A549 (cell line): ENCODE measurements around the gene PMAIP1. TPM values are rescaled to one million over a fixed set of nuclear protein-coding genes. Genes with fewer than 3 reads are reported as not detected.

Experiments used
- ATAC-seq, 2 experiments: fragments of 200-7000 bp in 1 of 2; fragments of >200 bp in 1 of 2; cut with Nextera tagmentation in 1 of 2; cut with Tn5 transposase in 1 of 2; 3 replicates each; pipeline versions ENCODE4 v1.8.0 to v1.9.1; 2018 to 2020; ENCODE audit warnings: mild to moderate bottlenecking in 1 of 2, moderate library complexity in 1 of 2
- CTCF ChIA-PET: fragments of 300-600 bp; sonication (Branson Sonifier 250); formaldehyde crosslinking; extraction: SDS; loops from one replicate; lab custom pipeline; 2021; ENCODE audit warnings: antibody characterized with exemption, inconsistent platforms; lab: Yijun Ruan, JAX
- POLR2A ChIA-PET: fragments of 350-600 bp; formaldehyde crosslinking; extraction: SDS; loops from one replicate; lab custom pipeline; 2021; ENCODE audit warnings: antibody characterized with exemption, inconsistent platforms; lab: Yijun Ruan, JAX
- DNase-seq, 2 experiments: peaks; one replicate each; pipeline versions ENCODE4 v3.0.0 to v3.0.0-alpha.2; 2011 to 2016; ENCODE audit warnings: low read depth in 1 of 2, low spot score in 1 of 2
- FAIRE-seq: peaks from 2 replicates; lab custom pipeline; 2011; peaks lifted over from hg19 to GRCh38; lab: Jason Lieb, UNC
- H3K27ac ChIP-seq, 2 experiments: fragments of >200 bp; sonication (Bioruptor Twin); formaldehyde crosslinking; 3 replicates each; pipeline ENCODE4 v1.5.1; 2016 to 2017
- H3K4me1 ChIP-seq: fragments of >200 bp; sonication (Bioruptor Twin); formaldehyde crosslinking; 3 replicates; pipeline ENCODE4 v1.6.1; 2016
- H3K4me2 ChIP-seq: fragments of >200 bp; sonication (Bioruptor Twin); formaldehyde crosslinking; 3 replicates; pipeline ENCODE4 v1.6.1; 2016
- H3K4me3 ChIP-seq: fragments of >200 bp; sonication (Bioruptor Twin); formaldehyde crosslinking; 3 replicates; pipeline ENCODE4 v1.5.1; 2016
- H3K9me3 ChIP-seq: fragments of >200 bp; sonication (Bioruptor Twin); formaldehyde crosslinking; 3 replicates; pipeline ENCODE4 v1.6.1; 2016
- ATOH8 ChIP-seq: fragments of 250-450 bp; sonication (Bioruptor Pico); IDR thresholded peaks from 2 replicates; pipeline ENCODE4 v1.5.0; 2020; ENCODE audit warnings: low read depth, mild to moderate bottlenecking, moderate library complexity
- BCL3 ChIP-seq: fragments of >200 bp; sonication (Bioruptor Twin); formaldehyde crosslinking; IDR thresholded peaks from 3 replicates; pipeline ENCODE4 v1.6.1; 2016
- CEBPB ChIP-seq, 2 experiments: fragments of >200 bp in 1 of 2; sonication (Bioruptor Twin) in 1 of 2; formaldehyde crosslinking in 1 of 2; IDR thresholded peaks; 2 replicates each; pipeline ENCODE4 v1.6.1; 2012 to 2016
- CHD4 ChIP-seq: fragments of 200-600 bp; sonication (generic); IDR thresholded peaks from 2 replicates; pipeline ENCODE4 v1.6.1; 2016; ENCODE audit warnings: antibody characterized with exemption, mild to moderate bottlenecking, borderline replicate concordance
- CTCF ChIP-seq: fragments of >200 bp; sonication (Bioruptor Twin); formaldehyde crosslinking; IDR thresholded peaks from 3 replicates; pipeline ENCODE4 v1.5.1; 2016
- FOXS1 ChIP-seq: fragments of 250-450 bp; sonication (Bioruptor Pico); IDR thresholded peaks from 2 replicates; pipeline ENCODE4 v1.5.0; 2020; ENCODE audit warnings: mild to moderate bottlenecking, moderate library complexity
- HDAC2 ChIP-seq: fragments of 200-600 bp; sonication (generic); IDR thresholded peaks from 2 replicates; pipeline ENCODE4 v1.6.1; 2016
- HES2 ChIP-seq: fragments of >200 bp; sonication (Bioruptor Twin); formaldehyde crosslinking; IDR thresholded peaks from 2 replicates; pipeline ENCODE4 v1.6.1; 2016
- HOXB13 ChIP-seq: fragments of 250-450 bp; sonication (Bioruptor Pico); IDR thresholded peaks from 2 replicates; pipeline ENCODE4 v1.5.0; 2020; ENCODE audit warnings: low read depth, mild to moderate bottlenecking, moderate library complexity
- JUNB ChIP-seq: fragments of >200 bp; sonication (Bioruptor Twin); formaldehyde crosslinking; IDR thresholded peaks from 2 replicates; pipeline ENCODE4 v1.6.1; 2016
- KDM1A ChIP-seq: fragments of 200-600 bp; sonication (generic); IDR thresholded peaks from 2 replicates; pipeline ENCODE4 v1.6.1; 2016; ENCODE audit warnings: low read depth, mild to moderate bottlenecking
- MAX ChIP-seq: IDR thresholded peaks from 2 replicates; pipeline ENCODE4 v1.6.1; 2012
- MAZ ChIP-seq: fragments of 150-350 bp; IDR thresholded peaks from 2 replicates; pipeline ENCODE4 v1.6.1; 2014; ENCODE audit warnings: antibody characterized with exemption, low read depth, low read length, borderline replicate concordance
- MYC ChIP-seq: IDR thresholded peaks from 2 replicates; pipeline ENCODE4 v1.6.1; 2012; ENCODE audit warnings: mild to moderate bottlenecking, inconsistent platforms, low read length, improper control_type of control experiment, borderline replicate concordance
- POLR2AphosphoS2 ChIP-seq: conservative IDR thresholded peaks from 2 replicates; pipeline ENCODE4 v1.6.1; 2012; ENCODE audit warnings: low read length, improper control_type of control experiment, inconsistent platforms
- TFCP2L1 ChIP-seq: fragments of 250-450 bp; sonication (Bioruptor Pico); IDR thresholded peaks from 2 replicates; pipeline ENCODE4 v1.5.0; 2021; ENCODE audit warnings: mild to moderate bottlenecking
- USF2 ChIP-seq: fragments of 450-650 bp; IDR thresholded peaks from 2 replicates; pipeline ENCODE4 v1.6.1; 2014; ENCODE audit warnings: antibody characterized with exemption
- ZC3H11A ChIP-seq: fragments of 450-650 bp; IDR thresholded peaks from 2 replicates; pipeline ENCODE4 v1.6.1; 2014; ENCODE audit warnings: antibody characterized with exemption, mild to moderate bottlenecking
- ZSCAN20 ChIP-seq: fragments of 250-450 bp; sonication (Bioruptor Pico); IDR thresholded peaks from 2 replicates; pipeline ENCODE4 v1.8.0; 2022; ENCODE audit warnings: mild to moderate bottlenecking, moderate library complexity
- WGBS: methylation state at CpG from one replicate; pipeline ENCODE4 v1.1.6; 2017; ENCODE audit errors: missing lambda C conversion rate; 5-methylcytosine and 5-hydroxymethylcytosine counted together
- polyA plus RNA-seq, 4 experiments: library from polyadenylated mRNA; depleted of rRNA in 3 of 4; stranded (reverse); fragments of >200 nt; fragmentation: RNase III in 1 of 4; extraction: RNeasy Plus Mini Kit Qiagen cat#74134 plus additional on column Dnase treatment in 1 of 4; gene quantifications; 2 replicates in 3 of 4; 3 replicates in 1 of 4; pipeline ENCODE4 v1.2.3, GENCODE V29; 2011 to 2017

PMAIP1 gene
- polyA plus RNA-seq, 2 of the 4 experiments (the other 2 are of a cell fraction): 9.7 to 40.3 TPM

GRCh38 chr18:59851784-59852399 lies 47.9 kb upstream of the PMAIP1 start:
- H3K4me3 ChIP-seq: no peak overlapping the region
- WGBS: 79% methylated on average over 8 of the region's 8 CpGs
- H3K27ac ChIP-seq: no peak overlapping the region
- FAIRE-seq: no peak
- no peaks in the 10 kb centered on the region for H3K9me3 ChIP-seq
- ChIA-PET POLR2A (no interaction called here), CTCF (interaction anchor here (0.6 to 0.8 kb wide), 2 partner anchors 8 to 110 kb away, joined by 3 read pairs; no protein-coding TSS in a partner anchor)
- no peak for DNase-seq
- no peak overlapping the region for H3K4me2 ChIP-seq
- ATAC-seq: no peak
- no peaks in the 10 kb centered on the region for H3K4me1 ChIP-seq
- TF ChIP-seq CHD4: no peak
- TF ChIP-seq TFCP2L1 (CRISPR knock-in tag): no peak
- TF ChIP-seq KDM1A: no peak
- no peak for TF ChIP-seq MAZ
- TF ChIP-seq USF2: no peak
- TF ChIP-seq BCL3: no peak
- no peak for TF ChIP-seq JUNB
- no peak for TF ChIP-seq MYC
- no peak for TF ChIP-seq POLR2AphosphoS2
- TF ChIP-seq FOXS1 (CRISPR knock-in tag): no peak
- no peak for TF ChIP-seq ZSCAN20 (CRISPR knock-in tag)
- TF ChIP-seq CTCF: no peak
- no peak for TF ChIP-seq ZC3H11A
- no peak for TF ChIP-seq HES2
- TF ChIP-seq MAX: no peak

- no peak for FAIRE-seq
- CTCF ChIA-PET: no interaction called here
- Histone ChIP-seq H3K4me1 (no peaks in the 10 kb centered on the region), H3K4me3 (no peak overlapping the region), H3K9me3 (no peaks in the 10 kb centered on the region), H3K4me2 (no peak overlapping the region), H3K27ac (no peak overlapping the region)
- WGBS: 96% methylated on average over 2 of the region's 2 CpGs
- no peak for ATAC-seq
- POLR2A ChIA-PET: no interaction called here
- TF ChIP-seq HDAC2 (no peak), CEBPB (IDR thresholded peaks at IDR 0.05) (no peak), HOXB13 (CRISPR knock-in tag) (no peak), ATOH8 (CRISPR knock-in tag) (no peak)
- no peak for DNase-seq
Observed at GRCh38 chr18:59852548-59852947, 47.2 kb upstream of the PMAIP1 start.
